SK-N-SH treated with all-trans-retinoic acid at 6 μM for 48 hours (cell line): ENCODE data around the gene ARHGAP22.

ENCODE experiments used
- ESRRG ChIP-seq: fragments of 250-450 bp; sonication (Bioruptor Pico); IDR thresholded peaks from 2 replicates; pipeline ENCODE4 v1.6.1; 2021; ENCODE audit warnings: mild to moderate bottlenecking
- GLIS3 ChIP-seq: fragments of 250-450 bp; sonication (Bioruptor Pico); IDR thresholded peaks from 2 replicates; pipeline ENCODE4 v1.5.0; 2020; ENCODE audit warnings: mild to moderate bottlenecking, moderate library complexity
- OSR1 ChIP-seq: fragments of 250-450 bp; sonication (Bioruptor Pico); IDR thresholded peaks from 2 replicates; pipeline ENCODE4 v1.8.0; 2022; ENCODE audit warnings: moderate library complexity, mild to moderate bottlenecking, inconsistent platforms
- PPARA ChIP-seq: fragments of 250-450 bp; sonication (Bioruptor Pico); IDR thresholded peaks from 2 replicates; pipeline ENCODE4 v1.5.0; 2020; ENCODE audit warnings: mild to moderate bottlenecking, borderline replicate concordance
- SNAI2 ChIP-seq: fragments of 250-450 bp; sonication (Bioruptor Pico); IDR thresholded peaks from 2 replicates; pipeline ENCODE4 v1.5.0; 2020; ENCODE audit warnings: mild to moderate bottlenecking, moderate library complexity
- ZNF8 ChIP-seq: fragments of 450-650 bp; formaldehyde crosslinking; IDR thresholded peaks from 2 replicates; pipeline ENCODE4 v1.5.0; 2020; ENCODE audit warnings: mild to moderate bottlenecking, moderate library complexity
- TF ChIP-seq, protein P1 (sequence below): fragments of 250-450 bp; sonication (Bioruptor Pico); IDR thresholded peaks from 2 replicates; pipeline ENCODE4 v1.5.0; 2020; ENCODE audit warnings: mild to moderate bottlenecking, moderate library complexity
- TF ChIP-seq, protein P2 (sequence below): fragments of 250-450 bp; sonication (Bioruptor Pico); IDR thresholded peaks from 2 replicates; pipeline ENCODE4 v1.5.1; 2020; ENCODE audit warnings: low read depth, mild to moderate bottlenecking, moderate library complexity
- TF ChIP-seq, protein P3 (sequence below): fragments of 250-450 bp; sonication (Bioruptor Pico); IDR thresholded peaks from 2 replicates; pipeline ENCODE4 v1.8.0; 2020; ENCODE audit warnings: mild to moderate bottlenecking, moderate library complexity, borderline replicate concordance
- TF ChIP-seq, protein P4 (sequence below): fragments of 250-450 bp; sonication (Bioruptor Pico); IDR thresholded peaks from 2 replicates; pipeline ENCODE4 v1.8.0; 2021; ENCODE audit warnings: low read depth, mild to moderate bottlenecking, moderate library complexity, borderline replicate concordance

DNA sequence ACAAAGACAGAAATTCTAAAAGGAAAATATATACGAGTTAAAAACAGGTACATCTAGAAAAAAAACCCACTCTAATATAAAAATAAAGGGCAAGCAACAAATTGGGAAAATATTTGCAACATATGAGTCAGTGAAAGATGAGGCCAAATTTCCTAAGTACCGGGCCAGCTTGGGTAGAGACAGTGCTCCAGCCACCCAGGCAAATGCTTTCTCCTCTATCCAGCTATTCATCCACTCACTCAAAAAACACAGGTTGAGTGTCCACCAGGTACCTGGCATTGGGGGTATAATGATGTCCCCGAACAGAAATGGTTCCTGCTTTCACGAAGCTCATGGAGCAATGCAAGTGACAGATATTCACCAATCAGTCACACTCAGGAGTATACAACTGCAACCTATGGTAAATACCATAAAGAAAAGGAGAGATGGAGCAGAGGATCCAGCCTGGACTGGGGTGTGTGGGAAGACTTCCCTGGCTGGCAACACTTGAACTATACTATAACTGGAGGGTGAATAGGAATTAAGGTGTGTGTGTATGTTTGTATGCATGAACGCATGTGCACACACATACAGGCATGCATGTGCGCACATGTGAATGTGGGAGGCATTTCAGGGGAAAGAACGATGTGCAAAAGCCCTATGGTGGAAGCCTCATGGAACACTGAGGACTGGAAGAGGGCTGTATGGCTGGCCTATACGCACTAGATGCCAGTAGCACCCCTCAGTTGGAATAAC, 2.3 kb downstream of the ARHGAP22 start:
- TF ChIP-seq ESRRG (CRISPR knock-in tag) (no peak), PPARA (no peak), SNAI2 (no peak), GLIS3 (no peak), OSR1 (CRISPR knock-in tag) (no peak), ZNF8 (no peak)
- TF ChIP-seq, protein P1, sequence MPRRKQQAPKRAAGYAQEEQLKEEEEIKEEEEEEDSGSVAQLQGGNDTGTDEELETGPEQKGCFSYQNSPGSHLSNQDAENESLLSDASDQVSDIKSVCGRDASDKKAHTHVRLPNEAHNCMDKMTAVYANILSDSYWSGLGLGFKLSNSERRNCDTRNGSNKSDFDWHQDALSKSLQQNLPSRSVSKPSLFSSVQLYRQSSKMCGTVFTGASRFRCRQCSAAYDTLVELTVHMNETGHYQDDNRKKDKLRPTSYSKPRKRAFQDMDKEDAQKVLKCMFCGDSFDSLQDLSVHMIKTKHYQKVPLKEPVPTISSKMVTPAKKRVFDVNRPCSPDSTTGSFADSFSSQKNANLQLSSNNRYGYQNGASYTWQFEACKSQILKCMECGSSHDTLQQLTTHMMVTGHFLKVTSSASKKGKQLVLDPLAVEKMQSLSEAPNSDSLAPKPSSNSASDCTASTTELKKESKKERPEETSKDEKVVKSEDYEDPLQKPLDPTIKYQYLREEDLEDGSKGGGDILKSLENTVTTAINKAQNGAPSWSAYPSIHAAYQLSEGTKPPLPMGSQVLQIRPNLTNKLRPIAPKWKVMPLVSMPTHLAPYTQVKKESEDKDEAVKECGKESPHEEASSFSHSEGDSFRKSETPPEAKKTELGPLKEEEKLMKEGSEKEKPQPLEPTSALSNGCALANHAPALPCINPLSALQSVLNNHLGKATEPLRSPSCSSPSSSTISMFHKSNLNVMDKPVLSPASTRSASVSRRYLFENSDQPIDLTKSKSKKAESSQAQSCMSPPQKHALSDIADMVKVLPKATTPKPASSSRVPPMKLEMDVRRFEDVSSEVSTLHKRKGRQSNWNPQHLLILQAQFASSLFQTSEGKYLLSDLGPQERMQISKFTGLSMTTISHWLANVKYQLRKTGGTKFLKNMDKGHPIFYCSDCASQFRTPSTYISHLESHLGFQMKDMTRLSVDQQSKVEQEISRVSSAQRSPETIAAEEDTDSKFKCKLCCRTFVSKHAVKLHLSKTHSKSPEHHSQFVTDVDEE (CRISPR knock-in tag) = no peak
- TF ChIP-seq, protein P2, sequence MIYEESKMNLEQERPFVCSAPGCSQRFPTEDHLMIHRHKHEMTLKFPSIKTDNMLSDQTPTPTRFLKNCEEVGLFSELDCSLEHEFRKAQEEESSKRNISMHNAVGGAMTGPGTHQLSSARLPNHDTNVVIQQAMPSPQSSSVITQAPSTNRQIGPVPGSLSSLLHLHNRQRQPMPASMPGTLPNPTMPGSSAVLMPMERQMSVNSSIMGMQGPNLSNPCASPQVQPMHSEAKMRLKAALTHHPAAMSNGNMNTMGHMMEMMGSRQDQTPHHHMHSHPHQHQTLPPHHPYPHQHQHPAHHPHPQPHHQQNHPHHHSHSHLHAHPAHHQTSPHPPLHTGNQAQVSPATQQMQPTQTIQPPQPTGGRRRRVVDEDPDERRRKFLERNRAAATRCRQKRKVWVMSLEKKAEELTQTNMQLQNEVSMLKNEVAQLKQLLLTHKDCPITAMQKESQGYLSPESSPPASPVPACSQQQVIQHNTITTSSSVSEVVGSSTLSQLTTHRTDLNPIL (CRISPR knock-in tag) = no peak
- TF ChIP-seq, protein P3, sequence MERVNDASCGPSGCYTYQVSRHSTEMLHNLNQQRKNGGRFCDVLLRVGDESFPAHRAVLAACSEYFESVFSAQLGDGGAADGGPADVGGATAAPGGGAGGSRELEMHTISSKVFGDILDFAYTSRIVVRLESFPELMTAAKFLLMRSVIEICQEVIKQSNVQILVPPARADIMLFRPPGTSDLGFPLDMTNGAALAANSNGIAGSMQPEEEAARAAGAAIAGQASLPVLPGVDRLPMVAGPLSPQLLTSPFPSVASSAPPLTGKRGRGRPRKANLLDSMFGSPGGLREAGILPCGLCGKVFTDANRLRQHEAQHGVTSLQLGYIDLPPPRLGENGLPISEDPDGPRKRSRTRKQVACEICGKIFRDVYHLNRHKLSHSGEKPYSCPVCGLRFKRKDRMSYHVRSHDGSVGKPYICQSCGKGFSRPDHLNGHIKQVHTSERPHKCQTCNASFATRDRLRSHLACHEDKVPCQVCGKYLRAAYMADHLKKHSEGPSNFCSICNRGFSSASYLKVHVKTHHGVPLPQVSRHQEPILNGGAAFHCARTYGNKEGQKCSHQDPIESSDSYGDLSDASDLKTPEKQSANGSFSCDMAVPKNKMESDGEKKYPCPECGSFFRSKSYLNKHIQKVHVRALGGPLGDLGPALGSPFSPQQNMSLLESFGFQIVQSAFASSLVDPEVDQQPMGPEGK = no peak
- TF ChIP-seq, protein P4, sequence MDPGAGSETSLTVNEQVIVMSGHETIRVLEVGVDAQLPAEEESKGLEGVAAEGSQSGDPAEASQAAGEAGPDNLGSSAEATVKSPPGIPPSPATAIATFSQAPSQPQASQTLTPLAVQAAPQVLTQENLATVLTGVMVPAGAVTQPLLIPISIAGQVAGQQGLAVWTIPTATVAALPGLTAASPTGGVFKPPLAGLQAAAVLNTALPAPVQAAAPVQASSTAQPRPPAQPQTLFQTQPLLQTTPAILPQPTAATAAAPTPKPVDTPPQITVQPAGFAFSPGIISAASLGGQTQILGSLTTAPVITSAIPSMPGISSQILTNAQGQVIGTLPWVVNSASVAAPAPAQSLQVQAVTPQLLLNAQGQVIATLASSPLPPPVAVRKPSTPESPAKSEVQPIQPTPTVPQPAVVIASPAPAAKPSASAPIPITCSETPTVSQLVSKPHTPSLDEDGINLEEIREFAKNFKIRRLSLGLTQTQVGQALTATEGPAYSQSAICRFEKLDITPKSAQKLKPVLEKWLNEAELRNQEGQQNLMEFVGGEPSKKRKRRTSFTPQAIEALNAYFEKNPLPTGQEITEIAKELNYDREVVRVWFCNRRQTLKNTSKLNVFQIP (CRISPR knock-in tag) = no peak
